Fibroblast of lung (primary cell): ENCODE results near the gene CH25H. TPM values are rescaled to one million over a fixed set of nuclear protein-coding genes. Genes with fewer than 3 reads are reported as not detected.

Experiments used
- DNase-seq, 2 donors: peaks; one replicate each; pipeline versions ENCODE4 v3.0.0 to v3.0.0-alpha.2; 2010; ENCODE audit warnings: low read depth in 2 of 2
- H2AFZ ChIP-seq: 2 replicates; pipeline ENCODE4 v1.5.1; 2012; ENCODE audit warnings: low read length, control low read depth, inconsistent platforms
- H3K27ac ChIP-seq: 2 replicates; pipeline ENCODE4 v1.5.1; 2011; ENCODE audit warnings: low read length, control low read depth; ENCODE audit not compliant: insufficient read depth
- H3K27me3 ChIP-seq: 2 replicates; pipeline ENCODE4 v1.5.1; 2011; ENCODE audit warnings: mild to moderate bottlenecking, low read length; ENCODE audit not compliant: control insufficient read depth, insufficient read depth
- H3K36me3 ChIP-seq: 2 replicates; pipeline ENCODE4 v1.5.1; 2011; ENCODE audit warnings: low read length; ENCODE audit not compliant: control insufficient read depth, insufficient read depth
- H3K4me1 ChIP-seq: 2 replicates; pipeline ENCODE4 v1.5.1; 2011; ENCODE audit warnings: low read length; ENCODE audit not compliant: control insufficient read depth, insufficient read depth; ENCODE audit errors: extremely low read depth
- H3K4me2 ChIP-seq: 2 replicates; pipeline ENCODE4 v1.5.1; 2011; ENCODE audit warnings: low read length, control low read depth; ENCODE audit not compliant: insufficient read depth; ENCODE audit errors: extremely low read depth
- H3K4me3 ChIP-seq, 4 experiments: fragments of 200-600 bp in 1 of 4; sonication (generic) in 1 of 4; replicated peaks in 1 of 4; 2 replicates each; pipeline ENCODE4 v1.5.1; 2011 to 2016; ENCODE audit warnings: low read length in 4 of 4, low read depth in 3 of 4, mild to moderate bottlenecking in 3 of 4, control low read depth in 2 of 4, inconsistent platforms in 1 of 4, mixed read lengths in 1 of 4; ENCODE audit not compliant: insufficient read depth in 1 of 4; ENCODE audit errors: control extremely low read depth in 1 of 4
- H3K79me2 ChIP-seq: 2 replicates; pipeline ENCODE4 v1.5.1; 2012; ENCODE audit warnings: mild to moderate bottlenecking, low read length, inconsistent platforms; ENCODE audit not compliant: control insufficient read depth, insufficient read depth
- H3K9ac ChIP-seq: 2 replicates; pipeline ENCODE4 v1.5.1; 2011; ENCODE audit warnings: mild to moderate bottlenecking, low read length, control low read depth; ENCODE audit not compliant: insufficient read depth
- H3K9me3 ChIP-seq: 2 replicates; pipeline ENCODE4 v1.5.1; 2012; ENCODE audit warnings: low read depth, low read length; ENCODE audit not compliant: control insufficient read depth, insufficient read depth
- H4K20me1 ChIP-seq: 2 replicates; pipeline ENCODE4 v1.5.1; 2011; ENCODE audit warnings: low read length; ENCODE audit not compliant: control insufficient read depth, insufficient read depth; ENCODE audit errors: extremely low read depth
- EZH2 ChIP-seq: IDR thresholded peaks from 2 replicates; pipeline ENCODE4 v1.5.1; 2012; ENCODE audit warnings: low read length, control low read depth, mild to moderate bottlenecking; ENCODE audit errors: missing control alignments
- polyA plus RNA-seq, 2 donors: library from polyadenylated mRNA; depleted of rRNA in 1 of 2; stranded (reverse) in 1 of 2; unstranded in 1 of 2; fragments of >200 nt; gene quantifications; 2 replicates each; pipeline ENCODE4 v1.2.1, GENCODE V29; 2011 to 2012; ENCODE audit warnings: missing spikeins in 1 of 2
- total RNA-seq: library from RNA; depleted of rRNA; stranded (reverse); fragments of >200 nt; gene quantifications from 2 replicates; pipeline ENCODE4 v1.2.1, GENCODE V29; 2014
- TF ChIP-seq, protein P1 (sequence below), 2 donors: IDR thresholded peaks in 1 of 2; conservative IDR thresholded peaks in 1 of 2; 1 replicate in 1 of 2; 2 replicates in 1 of 2; pipeline ENCODE4 v1.5.1; 2011 to 2012; ENCODE audit warnings: low read length in 2 of 2, control low read depth in 1 of 2, inconsistent platforms in 1 of 2, low read depth in 1 of 2, mild to moderate bottlenecking in 1 of 2

CH25H gene
- total and polyA plus RNA-seq, 2 donors (not counting 1 experiment from before 2014, with no cell fraction given): 1.7 to 17.7 TPM

- no peak for DNase-seq
- Histone ChIP-seq H3K27ac (no peak overlapping the region), H2AFZ (no peak overlapping the region), H3K4me1 (no peaks in the 10 kb centered on the region), H3K27me3 (no peaks in the 10 kb centered on the region), H4K20me1 (no peaks in the 10 kb centered on the region), H3K36me3 (peaks cover under 1% of the 10 kb centered on the region), H3K4me3 (no peak overlapping the region), H3K79me2 (no peaks in the 10 kb centered on the region), H3K4me2 (no peak overlapping the region), H3K9ac (no peak overlapping the region), H3K9me3 (no peaks in the 10 kb centered on the region)
- TF ChIP-seq, protein P1, sequence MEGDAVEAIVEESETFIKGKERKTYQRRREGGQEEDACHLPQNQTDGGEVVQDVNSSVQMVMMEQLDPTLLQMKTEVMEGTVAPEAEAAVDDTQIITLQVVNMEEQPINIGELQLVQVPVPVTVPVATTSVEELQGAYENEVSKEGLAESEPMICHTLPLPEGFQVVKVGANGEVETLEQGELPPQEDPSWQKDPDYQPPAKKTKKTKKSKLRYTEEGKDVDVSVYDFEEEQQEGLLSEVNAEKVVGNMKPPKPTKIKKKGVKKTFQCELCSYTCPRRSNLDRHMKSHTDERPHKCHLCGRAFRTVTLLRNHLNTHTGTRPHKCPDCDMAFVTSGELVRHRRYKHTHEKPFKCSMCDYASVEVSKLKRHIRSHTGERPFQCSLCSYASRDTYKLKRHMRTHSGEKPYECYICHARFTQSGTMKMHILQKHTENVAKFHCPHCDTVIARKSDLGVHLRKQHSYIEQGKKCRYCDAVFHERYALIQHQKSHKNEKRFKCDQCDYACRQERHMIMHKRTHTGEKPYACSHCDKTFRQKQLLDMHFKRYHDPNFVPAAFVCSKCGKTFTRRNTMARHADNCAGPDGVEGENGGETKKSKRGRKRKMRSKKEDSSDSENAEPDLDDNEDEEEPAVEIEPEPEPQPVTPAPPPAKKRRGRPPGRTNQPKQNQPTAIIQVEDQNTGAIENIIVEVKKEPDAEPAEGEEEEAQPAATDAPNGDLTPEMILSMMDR (conservative IDR thresholded peaks at IDR 0.05 in 1 of 2, IDR thresholded peaks at IDR 0.05 in 1 of 2; ENCODE audit: low read depth in 1 of 2, low read length in 2 of 2): no peak
- no peak for TF ChIP-seq EZH2
Measured at GRCh38 chr10:89233033-89233432, 25.9 kb upstream of the CH25H start.

- H3K36me3 ChIP-seq: peaks cover 5% of the 10 kb centered on the region
- no peak overlapping the region for H2AFZ ChIP-seq
- TF ChIP-seq EZH2: no peak
- TF ChIP-seq, protein P1 (conservative IDR thresholded peaks at IDR 0.05 in 1 of 2, IDR thresholded peaks at IDR 0.05 in 1 of 2; ENCODE audit: low read depth in 1 of 2, low read length in 2 of 2): no peak
- H3K4me1 ChIP-seq: no peaks in the 10 kb centered on the region
- no peaks in the 10 kb centered on the region for H3K79me2 ChIP-seq
- H4K20me1 ChIP-seq: no peaks in the 10 kb centered on the region
- H3K9ac ChIP-seq: no peak overlapping the region
- H3K27me3 ChIP-seq: no peaks in the 10 kb centered on the region
- DNase-seq: no peak
- H3K4me3 ChIP-seq: no peak overlapping the region
- no peaks in the 10 kb centered on the region for H3K9me3 ChIP-seq
- no peak overlapping the region for H3K27ac ChIP-seq
- H3K4me2 ChIP-seq: no peak overlapping the region
Measured at GRCh38 chr10:89228962-89229361, 21.8 kb upstream of the CH25H start.

GRCh38 chr10:89228146-89228545, 21.0 kb upstream of the CH25H start:
- DNase-seq: no peak
- Histone ChIP-seq H3K4me1 (no peaks in the 10 kb centered on the region), H3K9me3 (no peaks in the 10 kb centered on the region), H2AFZ (no peak overlapping the region), H4K20me1 (no peaks in the 10 kb centered on the region), H3K9ac (no peak overlapping the region), H3K79me2 (no peaks in the 10 kb centered on the region), H3K4me2 (no peak overlapping the region), H3K36me3 (peaks cover 5% of the 10 kb centered on the region), H3K27ac (no peak overlapping the region), H3K27me3 (no peaks in the 10 kb centered on the region), H3K4me3 (no peak overlapping the region)
- TF ChIP-seq, protein P1 (conservative IDR thresholded peaks at IDR 0.05 in 1 of 2, IDR thresholded peaks at IDR 0.05 in 1 of 2; ENCODE audit: low read depth in 1 of 2, low read length in 2 of 2): no peak
- TF ChIP-seq EZH2: no peak
